ENCODE data around the gene FBXO2.

Gene FBXO2

DNA sequence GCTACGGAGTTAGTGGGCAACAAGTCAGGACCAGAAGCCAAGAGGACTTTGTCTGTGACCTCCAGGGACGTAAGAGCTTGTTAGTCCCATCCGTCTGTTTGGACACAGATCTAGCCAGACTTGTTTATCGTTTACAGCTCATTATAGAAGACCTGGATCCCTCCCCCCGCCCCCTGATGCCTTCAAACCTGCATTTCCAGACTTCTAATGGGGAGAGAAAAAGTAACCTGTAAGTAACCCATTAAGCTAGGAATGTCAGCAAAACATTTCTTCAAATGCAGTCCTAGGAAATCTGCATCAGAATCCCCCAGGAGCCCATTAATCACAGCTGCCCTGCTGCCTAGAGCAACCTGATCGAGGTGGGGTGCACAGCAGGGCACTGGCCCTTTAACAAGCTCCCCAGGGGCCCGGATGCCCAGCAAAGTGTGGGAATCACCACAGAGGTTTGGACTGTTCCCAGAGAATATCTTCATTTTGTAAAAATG lies 28.1 kb upstream of the FBXO2 start:
- DNase-seq (ENCODE audit: low read depth), result no peak

DNA sequence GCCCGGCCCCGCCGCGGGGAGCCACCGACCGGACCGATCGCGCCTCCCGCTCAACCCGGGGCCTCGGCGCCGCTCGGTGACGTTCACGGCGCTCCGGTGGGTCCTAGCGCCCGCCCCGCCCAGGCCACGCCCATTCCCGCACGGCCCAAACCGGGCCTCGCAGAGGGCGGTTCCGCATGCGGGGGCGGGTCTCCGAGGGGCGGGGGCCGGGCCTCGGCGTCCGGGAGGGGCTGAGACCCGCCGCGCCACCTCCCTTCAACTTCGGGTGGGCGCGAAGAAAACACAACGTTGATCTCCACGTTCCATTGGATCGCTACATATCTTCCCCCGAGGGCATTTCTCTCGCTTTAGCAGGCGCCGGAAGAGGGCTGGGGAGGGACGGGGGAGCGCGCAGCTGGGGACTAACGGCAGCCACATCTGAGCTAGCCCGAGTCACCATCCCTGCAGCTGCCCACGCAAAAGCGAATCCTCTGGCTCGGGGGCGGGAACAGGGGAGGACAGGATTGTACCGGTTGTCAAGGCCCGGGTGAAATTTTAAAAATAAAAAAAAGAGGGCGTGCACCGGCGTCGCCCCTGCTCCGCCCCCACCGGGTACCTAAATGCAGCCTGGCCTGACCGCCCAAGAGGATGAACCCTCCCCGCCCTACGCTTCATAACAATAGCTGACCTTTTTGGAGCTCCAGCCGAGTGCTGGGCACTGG lies 27.0 kb upstream of the FBXO2 start, which contains the start of gene MAD2L2:
Gene MAD2L2 (minus strand): TSS at position 78 of the 701 bp plus-strand sequence. CDS start 547 bp downstream, outside the sequence.
- DNase-seq (ENCODE audit: low read depth), result peak; percentile 53

DNA sequence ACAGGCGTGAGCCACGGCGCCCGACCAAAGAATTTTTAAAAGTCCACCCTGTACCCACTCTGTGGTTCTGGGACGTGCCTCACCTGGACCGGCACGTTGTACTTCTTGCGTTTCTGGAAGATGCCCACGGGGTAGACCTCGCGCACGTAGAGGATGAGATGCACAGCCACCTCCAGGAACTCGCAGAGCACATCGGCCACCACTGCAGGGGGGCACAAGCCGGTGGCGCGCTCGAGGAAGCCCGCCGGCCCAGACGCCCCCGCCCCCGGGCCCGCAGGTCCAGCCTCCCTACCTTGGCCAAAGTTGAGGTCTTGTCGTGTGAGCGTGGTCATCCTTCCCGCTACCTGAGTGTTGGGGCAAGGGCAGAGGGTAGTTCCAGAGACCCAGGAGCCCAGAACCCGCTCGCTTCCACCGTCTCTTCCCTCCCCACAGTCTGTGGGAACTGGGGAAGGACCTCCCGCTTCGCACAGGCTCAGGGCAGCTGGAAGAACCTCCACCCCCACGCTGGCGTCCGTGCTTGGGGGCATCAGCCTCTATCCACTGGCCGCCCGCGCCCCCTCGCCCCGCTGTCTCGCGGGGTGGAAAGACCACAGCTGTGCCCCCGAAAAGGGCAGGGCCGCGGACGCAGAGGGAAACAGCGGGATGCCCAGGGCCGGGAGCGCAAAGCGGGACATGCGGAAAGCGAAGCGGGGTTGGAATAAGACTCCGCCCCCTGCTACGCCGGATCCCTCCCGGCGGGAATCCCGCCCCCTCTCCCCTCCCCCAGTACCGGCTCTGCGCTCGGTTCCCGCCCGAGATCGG lies 26.2 kb upstream of the FBXO2 start:
- DNase-seq (ENCODE audit: low read depth), result no peak

DNA sequence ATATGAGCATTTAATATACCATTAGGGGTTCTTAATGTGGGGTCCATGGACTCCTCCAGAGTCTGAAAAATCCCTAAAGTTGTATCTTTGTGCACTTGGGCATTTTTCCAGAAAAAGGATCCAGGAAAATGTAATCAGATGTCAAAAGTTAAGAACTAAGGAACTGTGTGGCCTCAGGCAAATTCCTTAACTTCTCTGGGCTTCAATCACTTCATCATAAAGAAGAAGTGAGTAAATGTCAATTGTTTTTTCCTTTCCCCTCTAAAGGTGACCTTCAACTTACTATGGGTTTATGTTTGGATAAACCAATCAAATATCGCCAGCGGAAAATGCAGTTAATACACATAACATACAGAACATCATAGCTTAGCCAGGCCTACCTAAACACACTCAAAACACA lies 24.2 kb upstream of the FBXO2 start:
- DNase-seq (ENCODE audit: low read depth), result no peak

DNA sequence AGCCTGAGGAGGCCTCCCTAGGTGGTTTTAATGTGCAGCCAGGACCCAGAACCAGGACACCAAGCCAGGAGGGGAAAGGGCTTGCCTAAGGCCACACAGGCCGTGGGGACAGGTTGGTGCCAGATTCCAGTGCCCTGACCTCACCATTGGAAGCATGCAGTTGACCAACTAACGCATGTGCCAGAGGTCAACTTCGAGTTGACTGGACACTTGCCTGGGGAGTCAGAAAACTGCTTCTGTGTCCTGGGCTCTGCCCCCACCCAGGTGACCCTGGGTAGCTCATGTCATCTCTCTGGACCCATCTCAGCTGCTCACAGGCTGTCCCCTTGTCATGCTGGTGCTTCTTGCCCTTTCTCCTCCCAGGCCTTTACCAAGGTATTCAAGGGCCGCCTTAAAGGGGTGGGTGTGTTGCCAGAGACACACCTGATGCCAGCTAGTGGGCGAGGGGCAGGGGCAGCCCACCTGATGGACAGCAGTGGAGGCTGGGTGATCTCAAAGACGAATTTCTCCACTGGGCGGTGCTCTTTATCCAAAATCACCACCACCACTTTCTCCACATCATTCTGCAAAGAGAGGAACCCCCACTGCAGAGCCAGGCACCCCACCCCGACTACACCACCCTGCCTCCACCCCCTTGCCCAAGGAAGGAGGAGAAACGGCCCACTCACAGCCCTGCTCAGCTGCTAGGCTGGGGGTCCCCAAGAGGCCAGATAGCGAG lies 22.3 kb upstream of the FBXO2 start:
- no peak for DNase-seq (ENCODE audit: low read depth)

DNA sequence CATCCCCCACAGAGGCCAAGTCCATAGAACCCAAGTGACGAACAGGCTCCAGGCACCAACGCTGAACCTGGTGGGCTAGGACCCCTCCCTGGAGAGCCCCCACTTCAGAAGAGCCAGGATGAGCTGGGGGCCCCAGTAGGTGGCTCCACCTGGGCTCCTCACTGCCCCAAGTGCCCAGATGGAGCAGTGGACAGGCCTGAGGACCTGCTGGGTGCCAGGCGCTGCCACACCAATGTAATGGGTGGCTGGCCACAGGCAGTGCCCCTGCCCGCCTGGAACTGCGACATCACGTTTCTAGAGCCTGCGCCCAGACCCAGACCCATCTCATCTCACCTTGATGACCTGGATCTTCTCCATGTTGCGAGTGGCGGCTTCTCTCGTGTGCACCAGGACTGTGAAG lies 21.1 kb upstream of the FBXO2 start:
- DNase-seq (ENCODE audit: low read depth), result no peak

DNA sequence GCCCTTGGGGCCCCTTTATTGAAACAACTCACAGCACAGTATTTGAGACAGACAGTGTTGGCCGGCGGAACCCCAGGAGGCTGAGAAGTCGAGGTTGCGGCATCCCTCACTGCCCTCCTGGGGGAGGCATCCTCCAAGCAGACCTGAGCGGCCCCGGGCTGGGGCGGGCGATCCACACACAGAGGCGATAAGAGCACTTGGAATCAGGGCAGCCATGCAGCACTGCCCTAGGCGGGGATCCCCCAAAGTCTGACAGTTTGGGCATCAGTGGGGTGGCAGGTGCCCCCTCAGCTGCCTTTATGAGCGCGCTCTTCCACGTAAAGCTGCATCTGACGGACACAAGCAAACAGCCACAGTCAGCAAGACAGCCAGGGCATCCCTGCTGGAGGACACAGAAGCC lies 20.3 kb upstream of the FBXO2 start:
- DNase-seq (ENCODE audit: low read depth), result no peak

DNA sequence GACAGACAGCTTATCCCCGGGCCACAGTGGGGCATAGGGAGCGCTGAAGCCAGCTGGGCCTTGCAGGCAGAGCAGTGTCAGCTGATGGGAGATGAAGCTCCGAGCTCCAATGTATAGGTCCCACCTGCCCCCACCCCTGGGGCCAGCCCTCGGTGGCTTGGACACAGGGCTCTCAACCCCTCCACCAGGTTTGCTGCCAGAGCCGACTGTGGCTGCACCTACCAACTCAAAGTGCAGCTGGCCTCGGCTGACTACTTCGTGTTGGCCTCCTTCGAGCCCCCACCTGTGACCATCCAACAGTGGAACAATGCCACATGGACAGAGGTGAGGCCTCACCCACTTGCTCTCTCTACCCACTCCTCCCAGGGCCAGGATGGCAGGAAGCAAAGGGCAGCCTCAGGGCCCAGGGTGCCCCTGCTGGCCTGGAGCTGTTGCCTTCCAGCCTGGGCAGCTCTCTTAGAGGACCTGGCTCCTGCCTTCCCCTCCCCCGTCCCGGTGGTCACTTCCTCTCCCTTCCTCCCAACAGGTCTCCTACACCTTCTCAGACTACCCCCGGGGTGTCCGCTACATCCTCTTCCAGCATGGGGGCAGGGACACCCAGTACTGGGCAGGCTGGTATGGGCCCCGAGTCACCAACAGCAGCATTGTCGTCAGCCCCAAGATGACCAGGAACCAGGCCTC lies 19.0 kb upstream of the FBXO2 start:
- no peak for DNase-seq (ENCODE audit: low read depth)

DNA sequence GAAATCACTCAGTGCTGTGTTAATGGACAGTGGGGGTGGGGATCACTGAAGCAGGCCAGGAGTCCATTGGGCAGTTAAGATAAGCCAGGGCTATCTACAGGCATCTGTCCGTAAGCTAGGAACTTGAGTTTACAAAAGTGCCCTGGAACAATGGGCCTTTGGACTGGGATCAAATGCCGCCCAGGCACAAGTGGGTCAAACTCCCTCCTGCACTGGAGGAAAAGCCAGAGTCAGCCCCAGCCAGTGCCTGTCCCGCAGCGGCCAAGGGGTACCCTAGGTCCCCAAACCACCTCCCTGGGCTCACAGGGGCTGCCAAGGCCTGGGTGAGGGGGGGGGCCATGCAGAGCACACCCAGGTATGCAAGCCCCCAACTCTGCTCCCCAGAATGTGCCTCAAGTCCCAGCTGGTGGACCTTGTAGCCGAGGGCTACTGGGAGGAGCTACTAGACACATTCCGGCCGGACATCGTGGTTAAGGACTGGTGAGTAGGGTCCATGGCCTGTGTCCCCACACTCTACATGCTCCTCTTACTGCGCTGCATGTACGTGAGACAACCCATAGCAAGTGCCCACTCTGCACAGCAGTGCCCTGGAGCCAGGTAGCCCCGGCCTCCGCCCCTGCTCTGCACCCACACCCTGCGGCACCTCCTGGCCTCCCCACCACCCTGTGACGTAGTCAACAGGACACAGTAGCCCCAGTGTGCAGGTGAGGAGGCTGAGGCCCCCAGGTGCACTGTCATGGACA lies 17.5 kb upstream of the FBXO2 start:
- DNase-seq (ENCODE audit: low read depth), result no peak

DNA sequence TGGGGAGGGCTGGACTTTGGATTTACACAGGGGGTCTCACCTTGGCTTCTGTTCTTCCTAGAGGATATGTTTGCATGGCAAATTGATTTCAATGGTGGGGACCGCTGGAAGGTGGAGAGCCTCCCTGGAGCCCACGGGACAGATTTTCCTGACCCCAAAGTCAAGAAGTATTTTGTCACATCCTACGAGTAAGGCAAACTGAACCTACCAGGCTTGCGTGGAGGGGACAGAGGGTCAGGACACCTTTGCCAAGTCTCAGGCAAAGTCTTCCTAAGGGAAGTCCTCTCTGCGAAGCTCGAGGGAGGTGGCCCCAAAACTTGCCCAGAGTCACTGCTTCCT lies 16.9 kb upstream of the FBXO2 start:
- no peak for DNase-seq (ENCODE audit: low read depth)

DNA sequence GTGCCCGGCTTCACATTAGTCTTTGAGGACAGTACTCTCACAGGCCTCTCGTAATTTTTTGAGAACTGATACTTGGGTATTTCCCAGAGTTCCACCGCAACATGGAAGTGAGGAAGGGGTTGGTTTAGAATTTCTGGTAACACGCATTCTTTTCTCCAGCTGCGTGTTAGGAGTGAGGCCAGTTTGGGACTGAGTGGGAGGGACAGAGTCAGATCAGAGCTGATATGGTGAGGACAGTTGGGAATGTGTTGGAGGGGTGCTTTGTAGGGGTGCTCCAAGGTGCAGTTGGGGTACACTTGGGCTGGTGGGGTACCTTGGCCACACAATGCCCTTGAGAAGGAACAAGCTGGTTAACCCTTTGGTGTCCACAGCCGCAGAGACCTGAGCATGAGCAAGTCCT lies 16.5 kb upstream of the FBXO2 start:
- no peak for DNase-seq (ENCODE audit: low read depth)

DNA sequence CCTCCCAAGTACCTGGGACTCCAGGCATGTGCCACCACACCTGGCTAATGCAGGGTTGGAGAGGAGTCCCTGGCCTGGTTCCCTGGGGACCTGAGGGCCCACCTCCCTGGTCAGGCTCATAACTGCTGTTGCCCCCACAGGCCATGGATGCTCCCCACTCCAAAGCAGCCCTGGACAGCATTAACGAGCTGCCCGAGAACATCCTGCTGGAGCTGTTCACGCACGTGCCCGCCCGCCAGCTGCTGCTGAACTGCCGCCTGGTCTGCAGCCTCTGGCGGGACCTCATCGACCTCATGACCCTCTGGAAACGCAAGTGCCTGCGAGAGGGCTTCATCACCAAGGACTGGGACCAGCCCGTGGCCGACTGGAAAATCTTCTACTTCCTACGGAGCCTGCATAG lies 14.3 kb upstream of the FBXO2 start:
- no peak for DNase-seq (ENCODE audit: low read depth)

DNA sequence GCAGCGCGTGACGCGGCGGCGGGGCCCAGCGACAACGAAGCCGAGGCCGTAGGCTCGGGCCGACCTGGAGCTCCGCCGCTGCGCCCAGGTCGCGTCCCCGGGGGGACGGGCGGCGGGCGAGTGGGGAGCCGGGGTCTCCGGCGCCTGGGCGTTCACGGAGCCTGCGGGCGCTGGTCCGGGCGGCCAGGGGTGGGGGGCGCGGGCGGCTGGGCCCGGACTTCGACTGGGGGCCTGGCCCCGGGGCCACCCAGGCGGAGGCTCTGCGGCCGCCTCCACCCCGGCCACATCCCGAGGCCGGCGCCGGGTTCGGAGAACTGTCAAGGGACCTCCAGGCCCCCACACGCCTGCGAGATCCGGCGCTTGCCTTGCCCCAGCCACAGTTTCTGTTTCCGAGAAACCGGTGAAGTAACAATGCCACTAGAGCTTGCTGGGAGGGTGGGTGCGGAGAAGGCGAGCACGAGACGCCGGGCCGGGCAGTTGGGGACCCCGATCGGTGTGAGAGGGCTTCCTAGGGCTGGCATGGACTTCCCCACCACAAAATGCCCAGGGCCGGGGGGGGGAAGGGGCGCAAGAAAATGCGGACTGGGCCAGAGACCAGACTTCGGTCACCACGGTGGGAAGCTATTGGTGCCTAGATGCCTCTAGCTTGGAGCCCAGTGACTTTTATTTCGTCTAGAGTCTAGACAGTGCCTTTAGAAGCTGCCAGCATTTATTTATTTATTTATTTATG lies 10.3 kb upstream of the FBXO2 start:
- no peak for DNase-seq (ENCODE audit: low read depth)

DNA sequence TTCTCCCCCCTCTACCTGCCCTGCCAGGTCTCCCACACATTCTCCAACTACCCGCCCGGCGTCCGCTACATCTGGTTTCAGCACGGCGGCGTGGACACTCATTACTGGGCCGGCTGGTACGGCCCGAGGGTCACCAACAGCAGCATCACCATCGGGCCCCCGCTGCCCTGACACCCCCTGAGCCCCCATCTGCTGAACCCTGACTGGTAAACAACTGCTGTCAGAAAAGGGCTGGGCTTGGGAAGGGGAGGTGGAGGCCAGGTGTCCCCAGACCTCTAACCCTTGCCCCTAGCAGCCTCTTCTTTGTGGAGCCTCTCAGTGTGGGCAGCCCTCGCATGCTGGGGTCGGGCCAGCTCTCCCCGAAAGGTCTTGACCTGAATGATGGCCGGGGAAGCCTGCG lies 6.9 kb upstream of the FBXO2 start:
- DNase-seq (ENCODE audit: low read depth), result no peak

DNA sequence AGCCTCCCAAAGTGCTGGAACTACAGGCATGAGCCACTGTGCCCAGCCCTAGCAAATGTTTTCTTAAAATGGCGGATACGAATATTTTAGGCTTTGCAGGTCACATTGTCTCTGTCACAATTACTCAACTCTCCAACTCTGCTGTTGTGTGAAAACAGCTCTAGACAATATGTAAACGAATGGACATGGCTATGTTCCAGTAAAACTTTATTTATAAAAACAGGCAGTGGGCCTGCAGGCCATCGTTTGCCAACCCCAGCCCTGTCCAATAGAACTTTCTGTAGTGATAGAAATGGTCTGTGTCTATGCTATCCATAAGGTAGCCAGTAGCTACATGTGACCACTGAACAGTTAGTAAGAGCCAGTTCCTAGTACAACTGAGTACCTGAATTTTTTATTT lies 5.5 kb upstream of the FBXO2 start:
- no peak for DNase-seq (ENCODE audit: low read depth)

DNA sequence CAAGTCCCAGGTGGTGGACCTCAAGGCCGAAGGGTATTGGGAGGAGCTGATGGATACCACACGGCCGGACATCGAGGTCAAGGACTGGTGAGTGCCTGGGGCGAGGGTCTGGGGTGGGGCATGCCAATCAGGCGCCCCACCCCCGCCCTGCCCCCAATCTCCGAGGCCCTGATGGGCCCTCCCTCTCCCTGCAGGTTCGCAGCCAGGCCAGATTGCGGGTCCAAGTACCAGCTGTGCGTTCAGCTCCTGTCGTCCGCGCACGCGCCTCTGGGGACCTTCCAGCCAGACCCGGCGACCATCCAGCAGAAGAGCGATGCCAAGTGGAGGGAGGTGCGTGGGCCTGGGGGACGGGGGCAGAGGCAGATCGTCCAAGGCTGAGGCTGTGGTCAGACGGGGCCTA lies 4.3 kb upstream of the FBXO2 start:
- DNase-seq (ENCODE audit: low read depth), result no peak

DNA sequence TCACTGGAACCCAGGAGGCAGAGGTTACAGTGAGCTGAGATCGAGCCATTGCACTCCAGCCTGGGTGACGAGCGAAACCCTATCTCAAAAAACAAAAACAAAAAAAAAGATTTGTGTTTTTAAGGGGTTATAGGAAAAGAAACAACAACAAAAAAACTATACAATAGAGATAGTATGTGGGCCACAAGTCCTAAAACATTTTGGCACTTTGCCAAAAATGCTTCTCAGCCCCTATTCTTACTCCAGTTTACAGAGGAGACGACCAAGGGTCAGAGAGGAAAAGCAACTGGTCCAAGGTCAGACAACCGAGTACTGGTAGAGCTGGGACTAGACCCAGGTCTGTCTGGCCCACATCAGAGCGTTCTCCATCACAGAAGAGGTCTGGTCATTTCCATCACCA lies 3.4 kb upstream of the FBXO2 start:
- DNase-seq (ENCODE audit: low read depth), result no peak

DNA sequence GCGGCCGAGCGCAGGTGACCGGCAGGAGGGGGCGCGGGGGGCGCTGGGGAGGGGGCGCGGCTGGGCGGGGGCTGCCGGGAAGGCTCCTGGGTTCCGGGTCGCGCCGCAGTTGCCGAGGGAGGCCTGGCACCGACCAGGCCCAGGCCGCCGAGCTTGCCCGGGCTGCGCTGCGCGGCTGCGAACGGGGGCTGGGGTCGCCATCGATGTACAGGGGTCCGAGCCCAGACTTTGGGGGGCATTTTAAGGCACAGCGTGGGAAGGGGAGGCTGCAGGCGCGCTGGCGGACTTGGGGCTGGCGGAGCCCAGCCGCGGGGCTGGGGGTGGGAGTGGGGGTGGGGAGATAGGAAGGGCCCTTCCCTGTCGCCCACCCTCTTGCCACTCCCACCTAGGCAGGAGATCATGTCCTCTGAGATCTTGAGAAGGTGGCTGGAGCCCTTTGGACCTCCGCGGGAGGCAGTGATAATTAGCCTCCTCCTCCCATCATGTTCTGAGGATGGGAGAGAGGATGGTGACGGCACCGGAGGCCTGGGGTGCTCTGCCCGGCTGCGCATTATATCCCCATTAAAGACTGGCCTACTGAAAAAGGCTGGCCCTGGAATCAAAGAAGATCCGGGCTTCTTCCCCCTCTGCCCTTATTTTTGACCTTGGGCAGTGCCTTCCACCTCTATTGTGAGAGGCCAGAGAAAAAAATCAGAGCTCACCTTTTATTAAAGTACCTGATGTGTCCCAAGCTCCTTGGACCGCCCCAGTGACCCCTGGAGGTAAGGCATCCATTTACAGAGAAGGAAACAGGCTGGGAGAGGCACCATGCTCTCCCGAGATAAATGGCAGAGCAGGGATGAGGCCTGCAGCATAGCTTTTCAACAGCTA lies 945 bp upstream of the FBXO2 start:
- no peak for DNase-seq (ENCODE audit: low read depth)

DNA sequence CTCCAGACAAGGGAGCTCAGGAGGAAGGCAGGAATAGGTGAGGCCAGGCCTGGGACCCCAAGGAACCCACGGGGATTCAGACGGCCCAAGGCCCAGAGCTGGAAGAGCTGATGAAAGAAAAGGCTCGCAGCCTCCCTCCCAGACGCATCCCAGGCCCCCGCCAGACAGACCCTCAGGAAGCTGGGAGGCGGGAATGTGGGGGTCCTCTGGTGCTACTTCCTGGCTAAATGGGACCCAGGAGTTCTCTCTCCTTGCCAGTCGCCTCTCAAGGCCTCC lies 430 bp downstream of the FBXO2 start:
- DNase-seq (ENCODE audit: low read depth), result no peak

Measured in fibroblast of the conjunctiva (primary cell).